Measurements from ENCODE around the gene SCG5. TPM values are rescaled to one million over a fixed set of nuclear protein-coding genes. Genes with fewer than 3 reads are reported as not detected.

SCG5 gene
- total RNA-seq, 1 donor from 2014 or later: 6.1 TPM

DNA sequence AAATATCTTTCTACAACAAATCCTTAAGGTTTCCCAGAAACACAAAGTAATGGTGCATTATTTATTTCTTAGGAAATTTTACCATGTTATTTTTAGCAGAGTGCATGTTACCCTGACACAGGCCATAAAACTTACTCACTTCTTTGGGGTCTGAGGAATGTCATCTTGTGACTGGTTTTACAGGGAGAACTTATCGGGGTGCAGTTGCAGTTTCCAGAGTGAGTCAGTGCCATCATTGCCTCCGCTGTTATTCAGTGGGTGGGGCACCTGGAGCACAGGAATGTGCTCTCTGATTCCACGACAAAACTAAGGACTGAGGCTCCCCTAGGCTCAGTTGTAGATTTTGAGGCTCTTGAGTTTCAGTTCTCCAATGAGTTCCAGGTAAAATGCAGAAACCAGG, 65.2 kb downstream of the SCG5 start:
- no peak overlapping the region for H3K4me3 ChIP-seq
- intact Hi-C loops (cut with DNase I): no loop called here
- no peaks in the 10 kb centered on the region for H3K27me3 ChIP-seq
- DNase-seq (ENCODE audit: extremely low spot score in 2 of 2): no peak
- TF ChIP-seq CTCF (IDR thresholded peaks at IDR 0.05): no peak
- TF ChIP-seq POLR2AphosphoS5 (IDR thresholded peaks at IDR 0.05; ENCODE audit: insufficient read depth in 1 of 2, low read depth in 1 of 2): no peak
- TF ChIP-seq POLR2A (IDR thresholded peaks at IDR 0.05): no peak
- H3K4me1 ChIP-seq: peaks cover 16% of the 10 kb centered on the region
- peak overlapping the region; percentile 65 for H3K27ac ChIP-seq
- H3K36me3 ChIP-seq: no peaks in the 10 kb centered on the region
- H3K9me3 ChIP-seq: no peaks in the 10 kb centered on the region

GRCh38 chr15:32707436-32707835, 65.9 kb downstream of the SCG5 start:
- TF ChIP-seq CTCF (IDR thresholded peaks at IDR 0.05): no peak
- TF ChIP-seq POLR2AphosphoS5 (IDR thresholded peaks at IDR 0.05; ENCODE audit: insufficient read depth in 1 of 2, low read depth in 1 of 2): no peak
- TF ChIP-seq POLR2A (IDR thresholded peaks at IDR 0.05): no peak
- intact Hi-C loops (cut with DNase I): no loop called here

DNA sequence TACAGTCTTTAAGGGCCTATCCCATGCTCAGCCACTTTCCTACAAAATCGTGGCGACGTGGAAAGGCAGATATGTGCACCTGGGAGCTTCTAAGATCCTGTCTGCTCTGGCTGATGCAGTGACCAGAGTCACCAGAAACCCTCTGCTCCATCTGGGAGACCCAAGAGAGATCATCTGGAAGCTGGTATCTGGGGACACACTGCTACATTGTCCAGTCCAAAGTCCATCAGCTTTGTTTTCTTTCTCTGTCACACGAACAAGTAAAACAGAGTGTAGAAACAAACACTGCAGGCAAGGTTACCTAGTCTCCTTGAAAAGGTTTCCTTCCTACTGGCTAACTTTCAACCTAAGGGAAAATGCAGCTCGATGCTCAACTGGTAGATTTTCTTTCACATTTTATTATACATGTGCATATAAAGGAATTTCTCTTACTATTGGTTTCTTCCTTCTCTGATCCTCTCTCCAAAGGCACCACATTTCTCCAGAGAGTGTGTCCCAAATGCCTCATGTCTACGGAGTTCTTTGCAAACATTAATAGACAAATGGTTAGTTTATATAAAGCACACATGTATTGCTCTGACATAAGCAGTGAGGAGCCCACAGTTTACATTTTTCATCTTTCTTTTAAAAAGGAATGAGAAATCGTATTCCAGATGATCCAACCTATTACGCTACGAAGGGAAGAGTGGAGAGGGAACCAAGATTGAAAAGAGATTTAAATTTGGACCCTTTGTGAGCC, 68.0 kb downstream of the SCG5 start:
- no peaks in the 10 kb centered on the region for H3K9me3 ChIP-seq
- no peak overlapping the region for H3K4me3 ChIP-seq
- no peak for DNase-seq (ENCODE audit: extremely low spot score in 2 of 2)
- no peaks in the 10 kb centered on the region for H3K36me3 ChIP-seq
- no peak overlapping the region for H3K27ac ChIP-seq
- intact Hi-C loops (cut with DNase I): loop anchor here (10.0 kb wide), 1 partner anchor 115 kb away; no protein-coding TSS in a partner anchor
- peaks cover 16% of the 10 kb centered on the region for H3K4me1 ChIP-seq
- no peaks in the 10 kb centered on the region for H3K27me3 ChIP-seq
- TF ChIP-seq CTCF (IDR thresholded peaks at IDR 0.05): no peak
- TF ChIP-seq POLR2AphosphoS5 (IDR thresholded peaks at IDR 0.05; ENCODE audit: insufficient read depth in 1 of 2, low read depth in 1 of 2): no peak
- no peak for TF ChIP-seq POLR2A (IDR thresholded peaks at IDR 0.05)

More at GRCh38 chr15:32707436-32707835, 65.9 kb downstream of the SCG5 start:
- Histone ChIP-seq H3K9me3 (no peaks in the 10 kb centered on the region), H3K27me3 (no peaks in the 10 kb centered on the region), H3K4me3 (no peak overlapping the region), H3K27ac (peak overlapping the region; percentile 65), H3K4me1 (peaks cover 16% of the 10 kb centered on the region), H3K36me3 (no peaks in the 10 kb centered on the region)
- DNase-seq (ENCODE audit: extremely low spot score in 2 of 2): no peak

GRCh38 chr15:32715276-32715675, 73.8 kb downstream of the SCG5 start:
- Histone ChIP-seq H3K4me1 (peaks cover 14% of the 10 kb centered on the region), H3K27ac (peak overlapping the region; percentile 90), H3K36me3 (no peaks in the 10 kb centered on the region), H3K4me3 (no peak overlapping the region), H3K9me3 (no peaks in the 10 kb centered on the region), H3K27me3 (no peaks in the 10 kb centered on the region)
- no peak for DNase-seq (ENCODE audit: extremely low spot score in 2 of 2)
- intact Hi-C loops (cut with DNase I): loop anchor here (10.0 kb wide), 1 partner anchor 110 kb away; no protein-coding TSS in a partner anchor
- TF ChIP-seq POLR2A (IDR thresholded peaks at IDR 0.05) (no peak), POLR2AphosphoS5 (IDR thresholded peaks at IDR 0.05; ENCODE audit: insufficient read depth in 1 of 2, low read depth in 1 of 2) (no peak), CTCF (IDR thresholded peaks at IDR 0.05) (no peak)

All from vagina (tissue), 2 donors.